Neural cell (in vitro differentiated cells): ENCODE data around the gene EHBP1. TPM values are rescaled to one million over a fixed set of nuclear protein-coding genes. Genes with fewer than 3 reads are reported as not detected.

Experiments
- H2AFZ ChIP-seq: fragments of 200-600, 300-800 bp; sonication (generic), shearing (Covaris generic); 2 replicates; pipeline ENCODE4 v1.6.0; 2014; ENCODE audit warnings: low read depth, mild to moderate bottlenecking, antibody characterized with exemption, low read length, moderate library complexity
- H3F3A ChIP-seq: fragments of 200-600 bp; shearing (Covaris generic); 2 replicates; pipeline ENCODE4 v1.6.1; 2016; ENCODE audit warnings: mild to moderate bottlenecking, moderate library complexity, mixed read lengths, antibody characterized with exemption, low read length; ENCODE audit not compliant: insufficient read depth, poor library complexity, severe bottlenecking
- H3K27ac ChIP-seq: fragments of 200-600, 300-800 bp; sonication (generic), shearing (Covaris generic); 2 replicates; pipeline ENCODE4 v1.5.1; 2014; ENCODE audit warnings: mild to moderate bottlenecking, low read length, moderate library complexity
- H3K27me3 ChIP-seq: fragments of 300-800, 200-600 bp; sonication (generic), shearing (Covaris generic); 2 replicates; pipeline ENCODE4 v1.6.0; 2014; ENCODE audit warnings: mild to moderate bottlenecking, low read depth, low read length, moderate library complexity; ENCODE audit not compliant: insufficient read depth
- H3K36me3 ChIP-seq: fragments of 300-800, 200-600 bp; sonication (generic), shearing (Covaris generic); 2 replicates; pipeline ENCODE4 v1.5.1; 2014; ENCODE audit warnings: mild to moderate bottlenecking, antibody characterized with exemption, low read length, moderate library complexity; ENCODE audit not compliant: insufficient read depth
- H3K4me2 ChIP-seq: fragments of 300-800, 200-600 bp; sonication (generic), shearing (Covaris generic); 2 replicates; pipeline ENCODE4 v1.6.0; 2014; ENCODE audit warnings: mild to moderate bottlenecking, low read length
- H3K4me3 ChIP-seq: fragments of 300-800, 200-600 bp; sonication (generic), shearing (Covaris generic); 2 replicates; pipeline ENCODE4 v1.5.1; 2014; ENCODE audit warnings: mild to moderate bottlenecking, low read length, moderate library complexity
- H3K79me2 ChIP-seq: fragments of 200-600 bp; shearing (Covaris generic); replicated peaks from 2 replicates; pipeline ENCODE4 v1.6.0; 2014; ENCODE audit warnings: mild to moderate bottlenecking, low read length, moderate library complexity; ENCODE audit not compliant: insufficient read depth
- H3K9ac ChIP-seq: fragments of 300-800, 200-600 bp; sonication (generic), shearing (Covaris generic); 2 replicates; pipeline ENCODE4 v1.6.1; 2016; ENCODE audit warnings: mild to moderate bottlenecking, low read length, mixed read lengths
- H3K9me2 ChIP-seq: fragments of 200-600 bp; shearing (Covaris generic); 2 replicates; pipeline ENCODE4 v1.6.1; 2016; ENCODE audit warnings: mild to moderate bottlenecking, low read length, mixed read lengths; ENCODE audit not compliant: insufficient read depth
- H3K9me3 ChIP-seq: fragments of 200-600, 300-800 bp; sonication (generic), shearing (Covaris generic); 2 replicates; pipeline ENCODE4 v1.6.1; 2016; ENCODE audit warnings: mild to moderate bottlenecking, mixed run types, low read length, moderate library complexity, mixed read lengths
- H4K20me1 ChIP-seq: fragments of 200-600 bp; shearing (Covaris generic); 2 replicates; pipeline ENCODE4 v1.6.1; 2016; ENCODE audit warnings: mild to moderate bottlenecking, mixed run types; ENCODE audit not compliant: insufficient read depth
- EP300 ChIP-seq: fragments of 450-650 bp; conservative IDR thresholded peaks from 2 replicates; pipeline ENCODE4 v1.6.1; 2014; ENCODE audit warnings: antibody characterized with exemption, mild to moderate bottlenecking, moderate library complexity; ENCODE audit not compliant: poor library complexity, severe bottlenecking
- EZH2 ChIP-seq: fragments of 200-600, 300-800 bp; shearing (Covaris generic), sonication (generic); IDR thresholded peaks from 2 replicates; pipeline ENCODE4 v1.6.1; 2014; ENCODE audit warnings: antibody characterized with exemption, low read length, borderline replicate concordance, mild to moderate bottlenecking; ENCODE audit not compliant: insufficient read depth, poor library complexity, severe bottlenecking
- MXI1 ChIP-seq: fragments of 450-650 bp; conservative IDR thresholded peaks from 2 replicates; pipeline ENCODE4 v1.6.1; 2014; ENCODE audit warnings: antibody characterized with exemption, mild to moderate bottlenecking; ENCODE audit not compliant: poor library complexity, severe bottlenecking
- POLR2AphosphoS5 ChIP-seq: IDR thresholded peaks from 2 replicates; pipeline ENCODE4 v1.6.1; 2012
- RAD21 ChIP-seq: fragments of 450-650 bp; conservative IDR thresholded peaks from 2 replicates; pipeline ENCODE4 v1.6.1; 2014; ENCODE audit warnings: antibody characterized with exemption, mild to moderate bottlenecking, moderate library complexity
- SMC3 ChIP-seq: fragments of 450-650 bp; conservative IDR thresholded peaks from 2 replicates; pipeline ENCODE4 v1.6.1; 2014; ENCODE audit warnings: antibody characterized with exemption, mild to moderate bottlenecking, moderate library complexity; ENCODE audit not compliant: poor library complexity
- TAF1 ChIP-seq: IDR thresholded peaks from 2 replicates; pipeline ENCODE4 v1.6.1; 2012; ENCODE audit warnings: low read depth
- polyA plus RNA-seq: library from polyadenylated mRNA; depleted of rRNA; stranded (reverse); fragments of >200 nt; gene quantifications from 2 replicates; pipeline ENCODE4 v1.2.3, GENCODE V29; 2014
- TF ChIP-seq, protein P1 (sequence below): fragments of 450-650 bp; IDR thresholded peaks from 2 replicates; pipeline ENCODE4 v1.5.1; 2014; ENCODE audit warnings: antibody characterized with exemption, mild to moderate bottlenecking, moderate library complexity; ENCODE audit not compliant: poor library complexity, severe bottlenecking
- TF ChIP-seq, protein P2 (sequence below): IDR thresholded peaks from 2 replicates; pipeline ENCODE4 v1.6.1; 2012; ENCODE audit warnings: borderline replicate concordance

EHBP1 gene
- polyA plus RNA-seq, 1 donor from 2014 or later: 52.6 TPM

DNA sequence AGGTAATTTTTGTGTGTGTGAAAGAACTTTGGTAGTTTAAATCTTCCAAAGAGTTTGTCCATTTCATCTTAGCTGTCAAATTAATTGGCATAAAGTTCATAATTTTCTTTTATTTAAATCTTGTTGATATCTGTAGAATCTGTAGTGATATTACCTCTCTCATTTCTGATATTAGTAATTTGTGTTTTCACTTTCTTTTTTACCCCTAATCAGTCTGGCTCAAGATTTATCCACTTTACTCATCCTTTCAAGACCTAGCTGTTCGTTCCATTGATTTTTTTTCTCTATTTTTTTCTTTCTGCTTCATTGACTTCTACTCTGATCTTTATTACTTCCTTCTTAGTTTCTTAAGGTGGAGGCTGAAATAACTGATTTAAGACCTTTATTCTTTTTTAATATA is 202.6 kb downstream of the EHBP1 start:
- Histone ChIP-seq H3K9ac (no peak overlapping the region), H3K79me2 (no peaks in the 10 kb centered on the region), H3K4me3 (no peak overlapping the region), H2AFZ (no peak overlapping the region), H3K4me2 (no peak overlapping the region), H3K27ac (no peak overlapping the region), H3F3A (no peaks in the 10 kb centered on the region), H3K9me3 (no peaks in the 10 kb centered on the region), H3K27me3 (no peaks in the 10 kb centered on the region), H4K20me1 (no peaks in the 10 kb centered on the region), H3K36me3 (no peaks in the 10 kb centered on the region), H3K9me2 (no peaks in the 10 kb centered on the region)
- TF ChIP-seq EZH2 (no peak), POLR2AphosphoS5 (no peak), RAD21 (no peak), SMC3 (no peak), EP300 (no peak), MXI1 (no peak), TAF1 (no peak)
- TF ChIP-seq, protein P1, sequence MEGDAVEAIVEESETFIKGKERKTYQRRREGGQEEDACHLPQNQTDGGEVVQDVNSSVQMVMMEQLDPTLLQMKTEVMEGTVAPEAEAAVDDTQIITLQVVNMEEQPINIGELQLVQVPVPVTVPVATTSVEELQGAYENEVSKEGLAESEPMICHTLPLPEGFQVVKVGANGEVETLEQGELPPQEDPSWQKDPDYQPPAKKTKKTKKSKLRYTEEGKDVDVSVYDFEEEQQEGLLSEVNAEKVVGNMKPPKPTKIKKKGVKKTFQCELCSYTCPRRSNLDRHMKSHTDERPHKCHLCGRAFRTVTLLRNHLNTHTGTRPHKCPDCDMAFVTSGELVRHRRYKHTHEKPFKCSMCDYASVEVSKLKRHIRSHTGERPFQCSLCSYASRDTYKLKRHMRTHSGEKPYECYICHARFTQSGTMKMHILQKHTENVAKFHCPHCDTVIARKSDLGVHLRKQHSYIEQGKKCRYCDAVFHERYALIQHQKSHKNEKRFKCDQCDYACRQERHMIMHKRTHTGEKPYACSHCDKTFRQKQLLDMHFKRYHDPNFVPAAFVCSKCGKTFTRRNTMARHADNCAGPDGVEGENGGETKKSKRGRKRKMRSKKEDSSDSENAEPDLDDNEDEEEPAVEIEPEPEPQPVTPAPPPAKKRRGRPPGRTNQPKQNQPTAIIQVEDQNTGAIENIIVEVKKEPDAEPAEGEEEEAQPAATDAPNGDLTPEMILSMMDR: no peak
- TF ChIP-seq, protein P2, sequence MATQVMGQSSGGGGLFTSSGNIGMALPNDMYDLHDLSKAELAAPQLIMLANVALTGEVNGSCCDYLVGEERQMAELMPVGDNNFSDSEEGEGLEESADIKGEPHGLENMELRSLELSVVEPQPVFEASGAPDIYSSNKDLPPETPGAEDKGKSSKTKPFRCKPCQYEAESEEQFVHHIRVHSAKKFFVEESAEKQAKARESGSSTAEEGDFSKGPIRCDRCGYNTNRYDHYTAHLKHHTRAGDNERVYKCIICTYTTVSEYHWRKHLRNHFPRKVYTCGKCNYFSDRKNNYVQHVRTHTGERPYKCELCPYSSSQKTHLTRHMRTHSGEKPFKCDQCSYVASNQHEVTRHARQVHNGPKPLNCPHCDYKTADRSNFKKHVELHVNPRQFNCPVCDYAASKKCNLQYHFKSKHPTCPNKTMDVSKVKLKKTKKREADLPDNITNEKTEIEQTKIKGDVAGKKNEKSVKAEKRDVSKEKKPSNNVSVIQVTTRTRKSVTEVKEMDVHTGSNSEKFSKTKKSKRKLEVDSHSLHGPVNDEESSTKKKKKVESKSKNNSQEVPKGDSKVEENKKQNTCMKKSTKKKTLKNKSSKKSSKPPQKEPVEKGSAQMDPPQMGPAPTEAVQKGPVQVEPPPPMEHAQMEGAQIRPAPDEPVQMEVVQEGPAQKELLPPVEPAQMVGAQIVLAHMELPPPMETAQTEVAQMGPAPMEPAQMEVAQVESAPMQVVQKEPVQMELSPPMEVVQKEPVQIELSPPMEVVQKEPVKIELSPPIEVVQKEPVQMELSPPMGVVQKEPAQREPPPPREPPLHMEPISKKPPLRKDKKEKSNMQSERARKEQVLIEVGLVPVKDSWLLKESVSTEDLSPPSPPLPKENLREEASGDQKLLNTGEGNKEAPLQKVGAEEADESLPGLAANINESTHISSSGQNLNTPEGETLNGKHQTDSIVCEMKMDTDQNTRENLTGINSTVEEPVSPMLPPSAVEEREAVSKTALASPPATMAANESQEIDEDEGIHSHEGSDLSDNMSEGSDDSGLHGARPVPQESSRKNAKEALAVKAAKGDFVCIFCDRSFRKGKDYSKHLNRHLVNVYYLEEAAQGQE: no peak

DNA sequence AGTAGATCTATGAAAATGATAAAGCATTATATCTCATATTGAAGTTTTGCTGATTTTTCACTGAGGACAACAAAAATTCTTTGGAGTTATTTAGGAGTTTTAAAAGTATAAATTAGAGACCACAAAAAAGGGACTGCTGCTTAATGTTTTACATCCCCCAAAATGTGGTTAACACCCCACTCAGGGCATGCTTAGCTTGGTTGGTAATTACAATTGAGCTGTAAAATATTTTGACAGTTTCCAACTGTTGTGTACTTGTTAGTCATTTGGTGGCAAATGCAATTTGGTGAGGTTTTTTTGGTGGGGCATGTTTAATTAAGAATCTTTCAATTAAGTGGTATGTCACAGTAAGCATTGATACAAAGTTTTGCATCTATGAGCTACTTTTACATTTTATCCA is 207.8 kb downstream of the EHBP1 start:
- no peaks in the 10 kb centered on the region for H3F3A ChIP-seq
- no peaks in the 10 kb centered on the region for H3K27me3 ChIP-seq
- H3K79me2 ChIP-seq: no peaks in the 10 kb centered on the region
- H2AFZ ChIP-seq: no peak overlapping the region
- no peaks in the 10 kb centered on the region for H3K9me3 ChIP-seq
- H4K20me1 ChIP-seq: no peaks in the 10 kb centered on the region
- no peaks in the 10 kb centered on the region for H3K36me3 ChIP-seq
- H3K27ac ChIP-seq: no peak overlapping the region
- TF ChIP-seq, protein P1: no peak
- TF ChIP-seq EP300: no peak
- no peak for TF ChIP-seq EZH2
- TF ChIP-seq MXI1: no peak
- TF ChIP-seq SMC3: no peak
- TF ChIP-seq RAD21: no peak
- TF ChIP-seq, protein P2: no peak
- TF ChIP-seq TAF1: no peak
- TF ChIP-seq POLR2AphosphoS5: no peak
- no peak overlapping the region for H3K9ac ChIP-seq
- no peak overlapping the region for H3K4me2 ChIP-seq
- H3K4me3 ChIP-seq: no peak overlapping the region
- H3K9me2 ChIP-seq: no peaks in the 10 kb centered on the region
